Measurements from ENCODE around the gene MAN2A2.

DNA sequence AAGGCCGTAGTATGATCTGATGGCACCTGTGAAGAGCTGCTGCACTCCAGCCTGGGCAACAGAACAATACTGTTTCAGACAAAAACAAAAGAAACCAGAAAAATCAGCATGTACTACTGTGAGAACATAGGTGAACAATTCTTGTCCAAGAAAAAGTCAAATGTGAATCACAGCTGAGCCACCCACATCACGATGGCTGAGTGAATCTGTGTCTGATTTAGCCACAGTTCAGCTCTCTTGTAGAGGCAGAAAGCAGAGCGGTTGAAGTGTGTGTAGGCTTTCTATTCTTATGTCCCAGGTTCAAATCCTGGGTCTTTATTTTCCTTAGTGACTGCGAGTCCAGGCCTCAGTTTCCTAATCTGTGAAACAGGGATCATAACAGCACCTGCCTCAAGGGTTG lies 39.1 kb upstream of the MAN2A2 start:
- TF ChIP-seq POLR2A (IDR thresholded peaks at IDR 0.05) = no peak
- TF ChIP-seq CTCF (IDR thresholded peaks at IDR 0.05) = no peak

All from Peyer's patch (tissue), 4 donors.